Left renal cortex interstitium (tissue), 4 donors: ENCODE measurements around the gene ABCG2. TPM values are rescaled to one million over a fixed set of nuclear protein-coding genes. Genes with fewer than 3 reads are reported as not detected.
"Not testable (repeated sequence)": the region's sequence is repeated elsewhere in the genome, so short reads cannot be mapped to it uniquely, and the experiment has no call there.

ENCODE experiments used
- DNase-seq, 4 donors: peaks; one replicate each; pipeline ENCODE4 v3.0.0-alpha.2; 2013; ENCODE audit warnings: low read depth in 4 of 4, low spot score in 2 of 4, missing footprints in 1 of 4
- polyA plus RNA-seq, 4 donors: library from polyadenylated mRNA; unstranded; fragments of 120-200 nt; gene quantifications; one replicate each; pipeline ENCODE4 v1.2.1, GENCODE V29; 2013; ENCODE audit not compliant: insufficient read length in 4 of 4

ABCG2 gene
- polyA plus RNA-seq, 4 donors, result 5.4 to 11.4 (median 7.7) TPM

- DNase-seq, result no peak
Measured at GRCh38 chr4:88169298-88169697, 10.9 kb upstream of the ABCG2 start.

GRCh38 chr4:88166608-88167007, 8.2 kb upstream of the ABCG2 start:
- no peak for DNase-seq

GRCh38 chr4:88163336-88163735, 4.9 kb upstream of the ABCG2 start:
- DNase-seq, result no peak

GRCh38 chr4:88162626-88163025, 4.2 kb upstream of the ABCG2 start:
- DNase-seq, result no peak

- peak in 1 of 4 donors; percentile 3 for DNase-seq
Measured at GRCh38 chr4:88159229-88159725, 838 bp upstream of the ABCG2 start.

- DNase-seq, result peak in 2 of 4 donors; percentile 11 to 13
Measured at GRCh38 chr4:88158038-88158488, 376 bp downstream of the ABCG2 start.

GRCh38 chr4:88152331-88152730, 6.1 kb downstream of the ABCG2 start:
- not testable (repeated sequence) for DNase-seq

- DNase-seq, result no peak
Measured at GRCh38 chr4:88148560-88148959, 9.9 kb downstream of the ABCG2 start.

GRCh38 chr4:88147799-88148217, 10.6 kb downstream of the ABCG2 start:
- DNase-seq, result no peak

- no peak for DNase-seq
Measured at GRCh38 chr4:88146891-88147290, 11.5 kb downstream of the ABCG2 start.

- DNase-seq, result no peak
Measured at GRCh38 chr4:88144866-88145300, 13.6 kb downstream of the ABCG2 start.

- no peak for DNase-seq
Measured at GRCh38 chr4:88144048-88144447, 14.4 kb downstream of the ABCG2 start.

- DNase-seq, result no peak
Measured at GRCh38 chr4:88143504-88143903, 14.9 kb downstream of the ABCG2 start.

GRCh38 chr4:88138561-88138960, 19.9 kb downstream of the ABCG2 start:
- no peak for DNase-seq

- DNase-seq, result no peak
Measured at GRCh38 chr4:88137112-88137511, 21.3 kb downstream of the ABCG2 start.

GRCh38 chr4:88136249-88136648, 22.2 kb downstream of the ABCG2 start:
- no peak for DNase-seq

GRCh38 chr4:88135356-88135663, 23.1 kb downstream of the ABCG2 start:
- no peak for DNase-seq

GRCh38 chr4:88134536-88135355, 23.7 kb downstream of the ABCG2 start:
- no peak for DNase-seq

GRCh38 chr4:88134111-88134510, 24.3 kb downstream of the ABCG2 start:
- no peak for DNase-seq

- DNase-seq, result no peak
Measured at GRCh38 chr4:88130544-88131305, 27.7 kb downstream of the ABCG2 start.

GRCh38 chr4:88130003-88130402, 28.4 kb downstream of the ABCG2 start:
- DNase-seq, result no peak

GRCh38 chr4:88122260-88122659, 36.2 kb downstream of the ABCG2 start:
- not testable (repeated sequence) for DNase-seq
